HUDEP-2 (cell line): Measurements from ENCODE around the gene C22orf42.
"Not testable (repeated sequence)": the region's sequence is repeated elsewhere in the genome, so short reads cannot be mapped to it uniquely, and the experiment has no call there.

Source experiments
- DNase-seq, 76 experiments: peaks; one replicate each; lab custom pipeline; 2025; ENCODE audit not compliant: unreplicated experiment in 76 of 76; lab: John Stamatoyannopoulos, UW

C22orf42 gene

DNA sequence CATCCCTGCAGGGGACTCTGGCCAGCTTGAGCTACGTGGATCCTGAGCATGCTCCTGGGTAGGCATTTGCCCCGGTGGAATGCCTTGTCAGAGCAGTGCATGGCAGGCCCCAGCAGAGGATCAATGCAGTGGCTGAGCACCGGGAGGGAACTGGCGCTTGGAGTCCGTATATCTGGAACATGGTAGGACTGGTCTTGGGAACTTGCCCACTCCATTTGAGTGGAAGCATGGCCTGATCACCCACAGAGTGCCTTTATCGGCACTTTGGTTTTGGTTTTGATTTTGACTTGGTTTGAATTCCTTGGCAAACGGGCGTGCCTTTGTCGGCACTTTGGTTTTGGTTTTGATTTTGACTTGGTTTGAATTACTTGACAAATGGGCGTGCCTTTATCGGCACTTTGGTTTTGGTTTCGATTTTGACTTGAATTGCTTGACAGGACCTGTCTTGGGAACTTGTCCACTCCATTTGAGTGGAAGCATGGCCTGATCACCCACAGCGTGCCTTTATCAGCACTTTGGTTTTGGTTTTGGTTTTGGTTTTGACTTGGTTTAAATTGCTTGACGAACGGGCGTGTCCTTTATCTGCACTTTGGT lies 21.3 kb downstream of the C22orf42 start:
- not testable (repeated sequence) for DNase-seq

- DNase-seq, result not testable (repeated sequence)
These were observed 22.2 kb downstream of the C22orf42 start for GRCh38 chr22:32136881-32137280.

- DNase-seq, result not testable (repeated sequence)
These were observed 23.1 kb downstream of the C22orf42 start for GRCh38 chr22:32135958-32136357.

GRCh38 chr22:32134796-32135195 lies 24.3 kb downstream of the C22orf42 start:
- DNase-seq, result not testable (repeated sequence)

GRCh38 chr22:32132783-32133182 lies 26.3 kb downstream of the C22orf42 start:
- no peak for DNase-seq

DNA sequence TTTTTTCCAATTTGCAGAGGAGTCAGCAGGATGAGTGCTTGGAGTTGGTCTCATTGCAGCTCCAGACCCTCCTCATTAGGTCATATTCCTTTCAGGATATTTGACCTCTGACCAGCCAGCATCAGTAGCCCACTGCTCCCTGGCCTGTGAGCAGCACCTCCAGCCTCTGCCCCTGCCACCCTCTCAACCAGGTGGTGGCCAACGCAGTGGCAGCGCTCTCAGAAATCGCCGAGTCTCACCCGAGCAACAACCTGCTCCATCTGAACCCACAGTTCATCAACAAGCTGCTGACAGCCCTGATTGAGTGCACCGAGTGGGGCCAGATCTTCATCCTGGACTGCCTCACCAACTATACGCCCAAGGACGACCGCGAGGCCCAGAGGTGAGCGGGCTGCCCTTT lies 27.0 kb downstream of the C22orf42 start:
- no peak for DNase-seq

DNA sequence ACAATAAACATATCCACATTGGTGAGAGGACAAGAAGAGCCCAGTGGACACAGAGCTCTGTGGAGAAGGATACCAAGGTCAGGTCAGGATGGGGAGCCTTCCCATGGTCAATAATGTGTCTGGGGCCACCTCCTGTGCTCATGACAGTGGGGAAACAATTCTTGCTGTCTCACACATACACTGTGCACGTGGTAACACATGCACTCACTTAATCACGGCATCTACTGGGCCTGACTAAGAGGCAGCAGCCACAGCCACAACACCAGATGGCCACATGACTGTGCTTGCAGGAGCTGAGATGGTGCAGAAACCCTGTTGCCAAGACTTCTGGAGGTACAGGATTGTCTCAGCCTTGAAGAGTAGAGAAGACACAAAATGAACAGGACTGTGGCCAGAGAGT lies 28.6 kb downstream of the C22orf42 start:
- DNase-seq, result no peak

DNA sequence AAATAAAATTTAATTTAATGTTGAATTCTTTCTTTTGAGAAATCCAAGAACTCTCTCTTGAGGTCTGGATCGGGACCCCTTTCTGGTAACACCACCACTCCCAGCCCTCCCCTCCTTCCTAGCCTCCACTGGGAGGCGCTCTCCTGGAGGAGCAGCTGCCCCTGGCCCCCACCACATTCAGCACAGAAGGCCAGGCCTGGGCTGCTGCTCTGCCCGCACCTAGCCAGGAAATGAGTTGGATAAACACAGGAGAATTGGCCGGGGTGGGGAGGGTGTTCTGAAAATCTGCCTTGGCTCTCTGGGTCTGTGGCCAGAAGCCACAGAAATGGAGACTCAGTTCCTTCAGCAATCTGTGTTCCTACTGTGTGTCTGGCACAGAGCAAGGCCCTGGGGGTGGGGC lies 31.2 kb downstream of the C22orf42 start:
- DNase-seq, result no peak

GRCh38 chr22:32123657-32124056 lies 35.4 kb downstream of the C22orf42 start:
- DNase-seq, result no peak

GRCh38 chr22:32122899-32123298 lies 36.2 kb downstream of the C22orf42 start:
- no peak for DNase-seq

DNA sequence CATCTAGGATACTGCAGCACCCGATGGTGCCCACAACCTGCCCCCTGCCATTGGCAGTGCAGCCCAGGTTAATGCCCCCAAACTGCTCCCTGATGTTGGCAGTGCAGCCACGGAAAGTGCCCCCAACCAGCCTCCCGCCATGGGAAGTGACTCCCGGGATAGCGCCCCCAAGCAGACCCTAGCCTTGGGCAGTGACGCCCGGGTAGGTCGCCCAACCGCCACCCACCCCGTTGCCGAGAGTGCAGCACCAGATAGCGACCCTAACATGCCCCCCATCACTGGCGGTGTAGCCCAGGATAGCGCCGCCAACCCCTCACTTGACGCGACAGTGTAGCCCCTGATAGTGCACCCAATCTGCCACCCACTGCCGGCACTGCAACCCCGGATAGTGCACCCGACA lies 38.5 kb downstream of the C22orf42 start:
- no peak for DNase-seq

- no peak for DNase-seq
These were observed 39.4 kb downstream of the C22orf42 start for GRCh38 chr22:32119568-32120235.

DNA sequence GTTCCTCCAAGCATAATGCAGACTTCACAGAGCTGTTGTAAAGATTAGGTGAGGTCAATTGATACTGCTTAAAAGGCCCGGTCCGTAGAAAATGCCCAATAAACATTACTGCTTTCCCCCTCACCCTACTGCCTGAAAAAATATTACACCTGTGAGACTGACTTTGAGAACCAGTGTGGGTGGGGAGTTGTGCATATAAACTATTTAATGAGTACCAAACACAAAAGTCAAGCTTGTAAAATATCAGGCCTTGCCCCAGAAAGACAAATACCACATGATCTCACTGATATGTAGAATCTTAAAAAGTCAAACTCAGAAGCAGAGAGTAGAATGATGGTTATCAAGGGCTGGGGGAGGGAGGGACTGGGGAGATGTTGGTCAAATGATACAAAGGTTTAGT lies 46.7 kb downstream of the C22orf42 start:
- DNase-seq, result no peak

GRCh38 chr22:32106930-32107329 lies 52.2 kb downstream of the C22orf42 start:
- peak in 5 of 76 experiments; percentile 2 to 17 (median 7) for DNase-seq

- no peak for DNase-seq
These were observed 55.3 kb downstream of the C22orf42 start for GRCh38 chr22:32103658-32104315.

GRCh38 chr22:32100711-32101110 lies 58.4 kb downstream of the C22orf42 start:
- DNase-seq, result no peak
